IMR-90 (cell line): ENCODE data around the gene SLC37A1. TPM values are rescaled to one million over a fixed set of nuclear protein-coding genes. Genes with fewer than 3 reads are reported as not detected.

ENCODE experiments used
- ATAC-seq: fragments of 200-7000 bp; cut with Tn5 transposase; 2 replicates; pipeline ENCODE4 v1.9.1; 2020; ENCODE audit warnings: low read depth, mild to moderate bottlenecking, moderate library complexity
- BruUV-seq: library from RNA; stranded (reverse); fragments of 400-500 nt; replicated peaks from 2 replicates; lab custom pipeline; 2021; lab: Mats Ljungman, UMichigan
- CTCF ChIA-PET: fragments of 300-600 bp; formaldehyde crosslinking; extraction: SDS; loops from one replicate; lab custom pipeline; 2021; ENCODE audit warnings: antibody characterized with exemption; lab: Yijun Ruan, JAX
- POLR2A ChIA-PET: fragments of 300-600 bp; sonication (Branson Sonifier 250); formaldehyde crosslinking; loops from one replicate; lab custom pipeline; 2022; ENCODE audit warnings: antibody characterized with exemption; ENCODE audit not compliant: unreplicated experiment; lab: Charles Lee
- DNase-seq: peaks from one replicate; pipeline ENCODE4 v3.0.0; 2013
- H2AFZ ChIP-seq: replicated peaks from 2 replicates; pipeline ENCODE3; 2013; ENCODE audit warnings: low read length, mild to moderate bottlenecking; ENCODE audit not compliant: poor library complexity
- H2AK5ac ChIP-seq: 2 replicates; pipeline ENCODE4 v1.6.1; 2013; ENCODE audit warnings: low read depth, low read length, inconsistent platforms
- H2AK9ac ChIP-seq: replicated peaks from 2 replicates; pipeline ENCODE3; 2013; ENCODE audit warnings: mild to moderate bottlenecking, low read depth, low read length, moderate library complexity; ENCODE audit not compliant: poor library complexity
- H2BK120ac ChIP-seq: 2 replicates; pipeline ENCODE4 v1.6.1; 2013; ENCODE audit warnings: low read depth, low read length, inconsistent platforms
- H2BK15ac ChIP-seq: 3 replicates; pipeline ENCODE4 v1.6.1; 2013; ENCODE audit warnings: low read depth, low read length, inconsistent platforms
- H2BK20ac ChIP-seq: 2 replicates; pipeline ENCODE4 v1.6.1; 2013; ENCODE audit warnings: low read depth, mild to moderate bottlenecking, inconsistent platforms, low read length, moderate library complexity
- H2BK5ac ChIP-seq: 2 replicates; pipeline ENCODE4 v1.6.1; 2013; ENCODE audit warnings: mild to moderate bottlenecking, low read depth, low read length, inconsistent platforms; ENCODE audit not compliant: poor library complexity, severe bottlenecking
- H3K14ac ChIP-seq: replicated peaks from 2 replicates; pipeline ENCODE4 v1.6.1; 2013; ENCODE audit warnings: low read depth, low read length, inconsistent platforms
- H3K18ac ChIP-seq: 2 replicates; pipeline ENCODE4 v1.6.1; 2013; ENCODE audit warnings: low read depth, low read length, control low read depth
- H3K23ac ChIP-seq: 2 replicates; pipeline ENCODE4 v1.6.1; 2013; ENCODE audit warnings: low read depth, low read length, inconsistent platforms
- H3K27ac ChIP-seq: 2 replicates; pipeline ENCODE4 v1.5.1; 2013; ENCODE audit warnings: mild to moderate bottlenecking, control low read depth, low read length; ENCODE audit not compliant: insufficient read depth
- H3K27me3 ChIP-seq: 2 replicates; pipeline ENCODE4 v1.6.1; 2013; ENCODE audit warnings: low read length; ENCODE audit not compliant: control insufficient read depth, insufficient read depth
- H3K36me3 ChIP-seq: 2 replicates; pipeline ENCODE4 v1.6.1; 2013; ENCODE audit warnings: low read length, mixed read lengths; ENCODE audit not compliant: control insufficient read depth, insufficient read depth
- H3K4ac ChIP-seq: 2 replicates; pipeline ENCODE4 v1.6.1; 2013; ENCODE audit warnings: low read depth, low read length, inconsistent platforms
- H3K4me1 ChIP-seq: 2 replicates; pipeline ENCODE4 v1.6.1; 2013; ENCODE audit warnings: low read length, mixed read lengths; ENCODE audit not compliant: control insufficient read depth, insufficient read depth
- H3K4me2 ChIP-seq: 2 replicates; pipeline ENCODE4 v1.6.1; 2013; ENCODE audit warnings: low read depth, mild to moderate bottlenecking, control low read depth, low read length, moderate library complexity
- H3K4me3 ChIP-seq: 2 replicates; pipeline ENCODE4 v1.5.1; 2013; ENCODE audit warnings: low read depth, mild to moderate bottlenecking, control low read depth, low read length, moderate library complexity; ENCODE audit not compliant: insufficient read depth
- H3K56ac ChIP-seq: 2 replicates; pipeline ENCODE4 v1.6.1; 2013; ENCODE audit warnings: low read length, inconsistent platforms; ENCODE audit not compliant: insufficient read depth; ENCODE audit errors: extremely low read depth
- H3K79me1 ChIP-seq, 2 experiments: 2 replicates each; pipeline ENCODE4 v1.6.1; 2013; ENCODE audit warnings: low read length in 2 of 2, inconsistent platforms in 1 of 2, low read depth in 1 of 2
- H3K9ac ChIP-seq: 2 replicates; pipeline ENCODE4 v1.6.1; 2013; ENCODE audit warnings: low read depth, low read length, control low read depth
- H3K9me1 ChIP-seq: 2 replicates; pipeline ENCODE4 v1.6.1; 2013; ENCODE audit warnings: low read length, inconsistent platforms; ENCODE audit not compliant: insufficient read depth
- H3K9me3 ChIP-seq: 2 replicates; pipeline ENCODE4 v1.6.1; 2013; ENCODE audit warnings: low read length; ENCODE audit not compliant: control insufficient read depth, insufficient read depth
- H4K20me1 ChIP-seq: 2 replicates; pipeline ENCODE4 v1.6.1; 2013; ENCODE audit warnings: low read length, inconsistent platforms; ENCODE audit not compliant: insufficient read depth
- H4K5ac ChIP-seq: 2 replicates; pipeline ENCODE4 v1.6.1; 2013; ENCODE audit warnings: mild to moderate bottlenecking, low read depth, low read length, control low read depth
- H4K8ac ChIP-seq, 2 experiments: 2 replicates each; pipeline ENCODE4 v1.6.1; 2013; ENCODE audit warnings: low read depth in 2 of 2, low read length in 2 of 2, control low read depth in 1 of 2, inconsistent platforms in 1 of 2
- H4K91ac ChIP-seq: 2 replicates; pipeline ENCODE4 v1.6.1; 2013; ENCODE audit warnings: low read depth, low read length, inconsistent platforms; ENCODE audit not compliant: insufficient read depth
- BHLHE40 ChIP-seq: fragments of 150-350 bp; IDR thresholded peaks from 2 replicates; pipeline ENCODE4 v1.6.1; 2016; ENCODE audit warnings: mild to moderate bottlenecking, low read depth, low read length
- CEBPB ChIP-seq: IDR thresholded peaks from 2 replicates; pipeline ENCODE4 v1.6.1; 2012; ENCODE audit warnings: low read depth, low read length, improper control_type of control experiment
- CHD1 ChIP-seq: IDR thresholded peaks from 2 replicates; pipeline ENCODE4 v1.6.1; 2012; ENCODE audit warnings: low read depth, low read length, improper control_type of control experiment
- CTCF ChIP-seq: conservative IDR thresholded peaks from 2 replicates; pipeline ENCODE4 v1.5.1; 2012; ENCODE audit warnings: mild to moderate bottlenecking, low read depth, low read length, improper control_type of control experiment
- FOS ChIP-seq: fragments of 150-350 bp; IDR thresholded peaks from 2 replicates; pipeline ENCODE4 v1.6.1; 2016; ENCODE audit warnings: low read depth, low read length
- MAFK ChIP-seq: IDR thresholded peaks from 2 replicates; pipeline ENCODE4 v1.6.1; 2012; ENCODE audit warnings: low read depth, low read length, improper control_type of control experiment
- MXI1 ChIP-seq: IDR thresholded peaks from 2 replicates; pipeline ENCODE4 v1.6.1; 2012; ENCODE audit warnings: low read depth, mild to moderate bottlenecking, low read length, moderate library complexity, borderline replicate concordance
- NFE2L2 ChIP-seq: fragments of 150-350 bp; IDR thresholded peaks from 2 replicates; pipeline ENCODE4 v1.6.1; 2016; ENCODE audit warnings: low read depth, mild to moderate bottlenecking, low read length
- POLR2A ChIP-seq: IDR thresholded peaks from 2 replicates; pipeline ENCODE4 v1.6.1; 2012; ENCODE audit warnings: mild to moderate bottlenecking, low read depth, low read length
- RAD21 ChIP-seq: IDR thresholded peaks from 2 replicates; pipeline ENCODE4 v1.6.1; 2012; ENCODE audit warnings: low read length, improper control_type of control experiment
- RCOR1 ChIP-seq: IDR thresholded peaks from 2 replicates; pipeline ENCODE4 v1.6.1; 2012; ENCODE audit warnings: mild to moderate bottlenecking, low read length, improper control_type of control experiment; ENCODE audit not compliant: insufficient replicate concordance
- SMC3 ChIP-seq: fragments of 150-350 bp; IDR thresholded peaks from 2 replicates; pipeline ENCODE4 v1.6.1; 2016; ENCODE audit warnings: low read depth, mild to moderate bottlenecking, antibody characterized with exemption, low read length, moderate library complexity
- WGBS, 2 experiments: methylation state at CpG; one replicate each; pipeline versions ENCODE4 v1.1.5 to v1.1.7; 2013; ENCODE audit warnings: missing lambda C conversion rate in 2 of 2; ENCODE audit not compliant: insufficient read length in 1 of 2; ENCODE audit errors: extremely low coverage in 2 of 2; 5-methylcytosine and 5-hydroxymethylcytosine counted together
- dilution Hi-C: fragments of 300-500 bp; cut with HindIII; formaldehyde crosslinking; loops from one replicate; pipeline ENCODE4 v1.14.3; 2018; ENCODE audit warnings: low sequenced_read_pairs; ENCODE audit not compliant: unreplicated experiment
- in situ Hi-C: fragments of 300-500 bp; cut with MboI; formaldehyde crosslinking; loops from 3 replicates; pipeline ENCODE4 v1.14.3; 2019; ENCODE audit warnings: low sequenced_read_pairs, inconsistent platforms, mixed read lengths
- intact Hi-C: fragments of 100-400 bp; cut with micrococcal nuclease; formaldehyde crosslinking; loops from 2 replicates; pipeline ENCODE4 v1.10.0; 2022
- polyA plus RNA-seq, 3 experiments: library from polyadenylated mRNA; depleted of rRNA; stranded (reverse); fragments of >200 nt; gene quantifications; 2 replicates each; pipeline ENCODE4 v1.2.3, GENCODE V29; 2012; ENCODE audit warnings: low replicate concordance in 1 of 3
- total RNA-seq: library from RNA; depleted of rRNA; stranded (reverse); fragments of >200 nt; gene quantifications from 2 replicates; pipeline ENCODE4 v1.2.3, GENCODE V29; 2012
- TF ChIP-seq, protein P1 (sequence below): fragments of 150-350 bp; IDR thresholded peaks from 2 replicates; pipeline ENCODE4 v1.6.1; 2016; ENCODE audit warnings: low read depth, mild to moderate bottlenecking, low read length, moderate library complexity, borderline replicate concordance

SLC37A1 gene
- total and polyA plus RNA-seq, 2 of the 4 experiments (the other 2 are of a cell fraction) = 0.36 to 0.48 TPM

DNA sequence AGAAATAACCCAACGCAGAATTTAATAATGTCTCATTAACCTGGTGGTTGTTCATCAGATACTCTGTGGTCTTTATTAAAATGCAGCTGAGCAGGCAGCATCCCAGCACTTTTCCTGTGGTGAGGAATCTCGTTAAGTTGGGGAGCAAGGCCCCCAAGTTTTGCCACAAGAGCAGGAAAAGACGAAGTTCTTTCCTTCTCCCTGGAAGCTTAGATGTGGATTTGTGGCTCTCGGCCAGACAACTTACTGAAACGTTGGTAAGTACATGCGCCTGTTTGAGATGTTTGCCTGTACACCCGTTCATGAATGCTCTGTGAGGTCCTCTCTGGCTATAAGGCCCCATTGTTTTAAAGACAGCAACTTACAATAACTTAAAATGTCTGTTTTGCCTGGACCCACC lies 105.5 kb downstream of the SLC37A1 start:
- Histone ChIP-seq H3K4me2 (no peak overlapping the region), H3K79me1 (no peaks in the 10 kb centered on the region), H3K36me3 (no peaks in the 10 kb centered on the region), H3K4me3 (no peak overlapping the region), H4K20me1 (no peaks in the 10 kb centered on the region), H2AK5ac (no peak overlapping the region), H3K14ac (no peak overlapping the region), H3K27ac (no peak overlapping the region), H3K18ac (no peak overlapping the region), H3K23ac (no peak overlapping the region), H4K5ac (no peak overlapping the region), H4K91ac (no peak overlapping the region), H3K56ac (no peak overlapping the region), H2BK120ac (no peak overlapping the region), H2BK5ac (no peak overlapping the region), H2AFZ (no peak overlapping the region), H2AK9ac (no peak overlapping the region), H3K4me1 (no peaks in the 10 kb centered on the region), H2BK15ac (no peak overlapping the region), H2BK20ac (no peak overlapping the region), H3K4ac (no peak overlapping the region), H4K8ac (no peak overlapping the region), H3K27me3 (peaks cover 42% of the 10 kb centered on the region), H3K9me3 (no peaks in the 10 kb centered on the region), H3K9me1 (no peaks in the 10 kb centered on the region), H3K9ac (no peak overlapping the region)
- POLR2A ChIA-PET = no interaction called here
- 40% methylated on average over 1 of the region's 7 CpGs; no CpG with 5 or more reads in 1 of the 2 experiments for WGBS, 2 experiments
- intact Hi-C loops (no loop called here), in situ Hi-C loops (no loop called here), dilution Hi-C loops (no loop called here)
- TF ChIP-seq, protein P1, sequence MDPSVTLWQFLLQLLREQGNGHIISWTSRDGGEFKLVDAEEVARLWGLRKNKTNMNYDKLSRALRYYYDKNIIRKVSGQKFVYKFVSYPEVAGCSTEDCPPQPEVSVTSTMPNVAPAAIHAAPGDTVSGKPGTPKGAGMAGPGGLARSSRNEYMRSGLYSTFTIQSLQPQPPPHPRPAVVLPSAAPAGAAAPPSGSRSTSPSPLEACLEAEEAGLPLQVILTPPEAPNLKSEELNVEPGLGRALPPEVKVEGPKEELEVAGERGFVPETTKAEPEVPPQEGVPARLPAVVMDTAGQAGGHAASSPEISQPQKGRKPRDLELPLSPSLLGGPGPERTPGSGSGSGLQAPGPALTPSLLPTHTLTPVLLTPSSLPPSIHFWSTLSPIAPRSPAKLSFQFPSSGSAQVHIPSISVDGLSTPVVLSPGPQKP = no peak
- no peak for TF ChIP-seq POLR2A
- no peak for TF ChIP-seq CHD1
- no peak for TF ChIP-seq CTCF
- TF ChIP-seq RCOR1 = no peak
- TF ChIP-seq BHLHE40 = no peak
- no peak for TF ChIP-seq RAD21
- TF ChIP-seq FOS = no peak
- TF ChIP-seq NFE2L2 = no peak
- no peak for TF ChIP-seq SMC3
- no peak for TF ChIP-seq CEBPB
- no peak for TF ChIP-seq MAFK
- TF ChIP-seq MXI1 = no peak
- CTCF ChIA-PET = no interaction called here
- ATAC-seq = no peak
- BruUV-seq = no TSS peak
- no peak for DNase-seq
